Tibial nerve (tissue), 4 donors: ENCODE results near the gene MOGAT3. TPM values are rescaled to one million over a fixed set of nuclear protein-coding genes. Genes with fewer than 3 reads are reported as not detected.

Source experiments
- DNase-seq, 2 donors: peaks; one replicate each; pipeline ENCODE4 v3.0.0-alpha.2; 2019; ENCODE audit warnings: low spot score in 2 of 2
- H3K27ac ChIP-seq, 4 donors: fragments of 200-600 bp; sonication (generic) in 3 of 4; one replicate each; pipeline ENCODE4 v1.5.1; 2017 to 2019; ENCODE audit warnings: mild to moderate bottlenecking in 1 of 4
- H3K27me3 ChIP-seq, 2 donors: fragments of 200-600 bp; sonication (generic) in 1 of 2; one replicate each; pipeline versions ENCODE4 v1.5.1 to v1.6.0; 2017 to 2019
- H3K36me3 ChIP-seq, 3 donors: fragments of 200-600 bp; sonication (generic); one replicate each; pipeline ENCODE4 v1.5.1; 2018 to 2019
- H3K4me1 ChIP-seq, 4 donors: fragments of 200-600 bp; sonication (generic) in 3 of 4; one replicate each; pipeline ENCODE4 v1.5.1; 2017 to 2019
- H3K4me3 ChIP-seq, 4 donors: fragments of 200-600 bp; sonication (generic) in 3 of 4; one replicate each; pipeline ENCODE4 v1.5.1; 2017 to 2019; ENCODE audit warnings: mild to moderate bottlenecking in 1 of 4, moderate library complexity in 1 of 4
- H3K9me3 ChIP-seq, 4 donors: fragments of 200-600 bp; sonication (generic) in 3 of 4; one replicate each; pipeline ENCODE4 v1.5.1; 2017 to 2019
- CTCF ChIP-seq, 5 experiments: fragments of 200-600 bp in 3 of 5; fragments of 450-650 bp in 2 of 5; sonication (generic) in 3 of 5; IDR thresholded peaks; one replicate each; pipeline ENCODE4 v1.5.1; 2016 to 2019; ENCODE audit warnings: antibody characterized with exemption in 5 of 5, mild to moderate bottlenecking in 3 of 5, moderate library complexity in 2 of 5
- EP300 ChIP-seq, 2 donors: sonication (generic); formaldehyde crosslinking; IDR thresholded peaks; one replicate each; pipeline ENCODE4 v1.6.1; 2017; ENCODE audit warnings: antibody characterized with exemption in 2 of 2, mild to moderate bottlenecking in 1 of 2
- POLR2A ChIP-seq, 2 donors: fragments of 450-650 bp; IDR thresholded peaks; one replicate each; pipeline ENCODE4 v1.6.1; 2017; ENCODE audit warnings: antibody characterized with exemption in 2 of 2, mild to moderate bottlenecking in 2 of 2, moderate library complexity in 2 of 2
- WGBS, 2 donors: methylation state at CpG; one replicate each; pipeline ENCODE4 v1.1.5; 2018; 5-methylcytosine and 5-hydroxymethylcytosine counted together
- total RNA-seq, 4 donors: library from RNA; depleted of rRNA; stranded (reverse); fragments of >200 nt; gene quantifications; one replicate each; pipeline ENCODE4 v1.1.0, GENCODE V29; 2016

MOGAT3 gene
- total RNA-seq, 4 donors from 2014 or later: not detected

GRCh38 chr7:101162551-101163278 lies 38.1 kb downstream of the MOGAT3 start:
- Histone ChIP-seq H3K36me3 (peaks cover 3 to 40% (median 6%) of the 10 kb centered on the region in 3 donors), H3K4me3 (peak overlapping the region in 3 of 4 donors; percentile 1 to 44 (median 33)), H3K9me3 (no peaks in the 10 kb centered on the region), H3K27ac (no peak overlapping the region), H3K4me1 (peaks cover 0 to 48% (median 28%) of the 10 kb centered on the region in 4 donors), H3K27me3 (peaks cover 7 to 79% of the 10 kb centered on the region in 2 donors)
- TF ChIP-seq POLR2A (IDR thresholded peaks at IDR 0.05): no peak
- no peak for TF ChIP-seq EP300 (IDR thresholded peaks at IDR 0.05)
- no peak for TF ChIP-seq CTCF (IDR thresholded peaks at IDR 0.05)
- DNase-seq: no peak
- 2 to 3% methylated on average over 10 to 41 of the region's 74 CpGs for WGBS, 2 donors

- TF ChIP-seq CTCF (IDR thresholded peaks at IDR 0.05): no peak
- TF ChIP-seq EP300 (IDR thresholded peaks at IDR 0.05): no peak
- TF ChIP-seq POLR2A (IDR thresholded peaks at IDR 0.05): no peak
- 62 to 63% methylated on average over 17 of the region's 17 CpGs for WGBS, 2 donors
- no peak for DNase-seq
- Histone ChIP-seq H3K9me3 (no peaks in the 10 kb centered on the region), H3K27me3 (peaks cover 7 to 71% of the 10 kb centered on the region in 2 donors), H3K4me3 (no peak overlapping the region), H3K27ac (no peak overlapping the region), H3K4me1 (peaks cover 0 to 47% (median 28%) of the 10 kb centered on the region in 4 donors), H3K36me3 (peaks cover 3 to 48% (median 6%) of the 10 kb centered on the region in 3 donors)
Observed at GRCh38 chr7:101161692-101162471, 39.0 kb downstream of the MOGAT3 start.

- no peaks in the 10 kb centered on the region for H3K9me3 ChIP-seq
- H3K4me3 ChIP-seq: no peak overlapping the region
- peaks cover 2 to 61% of the 10 kb centered on the region in 2 donors for H3K27me3 ChIP-seq
- peaks cover 3 to 53% (median 6%) of the 10 kb centered on the region in 3 donors for H3K36me3 ChIP-seq
- no peak for DNase-seq
- no peak overlapping the region for H3K27ac ChIP-seq
- peaks cover 0 to 37% (median 27%) of the 10 kb centered on the region in 4 donors for H3K4me1 ChIP-seq
- no peak for TF ChIP-seq CTCF (IDR thresholded peaks at IDR 0.05)
- no peak for TF ChIP-seq POLR2A (IDR thresholded peaks at IDR 0.05)
- no peak for TF ChIP-seq EP300 (IDR thresholded peaks at IDR 0.05)
Observed at GRCh38 chr7:101160910-101161309, 39.9 kb downstream of the MOGAT3 start.

- peaks cover 3 to 53% (median 6%) of the 10 kb centered on the region in 3 donors for H3K36me3 ChIP-seq
- H3K4me1 ChIP-seq: peaks cover 0 to 37% (median 24%) of the 10 kb centered on the region in 4 donors
- WGBS, 2 donors: 77 to 82% methylated on average over 27 to 30 of the region's 31 CpGs
- H3K27ac ChIP-seq: no peak overlapping the region
- H3K4me3 ChIP-seq: no peak overlapping the region
- H3K9me3 ChIP-seq: no peaks in the 10 kb centered on the region
- TF ChIP-seq EP300 (IDR thresholded peaks at IDR 0.05) (no peak), POLR2A (IDR thresholded peaks at IDR 0.05) (no peak), CTCF (IDR thresholded peaks at IDR 0.05) (no peak)
- DNase-seq: no peak
- H3K27me3 ChIP-seq: peaks cover 0 to 52% of the 10 kb centered on the region in 2 donors
Observed at GRCh38 chr7:101159696-101160674, 40.9 kb downstream of the MOGAT3 start.
